Activated gamma-delta T cell treated with Interleukin-2 at 50 U/mL for 16 hours (primary cell): ENCODE data around the gene CCDC88A.
"Not testable (repeated sequence)": the region's sequence is repeated elsewhere in the genome, so short reads cannot be mapped to it uniquely, and the experiment has no call there.

Experiments
- DNase-seq: peaks from one replicate; pipeline ENCODE4 v3.0.0-alpha.2; 2020

Gene CCDC88A, protein sequence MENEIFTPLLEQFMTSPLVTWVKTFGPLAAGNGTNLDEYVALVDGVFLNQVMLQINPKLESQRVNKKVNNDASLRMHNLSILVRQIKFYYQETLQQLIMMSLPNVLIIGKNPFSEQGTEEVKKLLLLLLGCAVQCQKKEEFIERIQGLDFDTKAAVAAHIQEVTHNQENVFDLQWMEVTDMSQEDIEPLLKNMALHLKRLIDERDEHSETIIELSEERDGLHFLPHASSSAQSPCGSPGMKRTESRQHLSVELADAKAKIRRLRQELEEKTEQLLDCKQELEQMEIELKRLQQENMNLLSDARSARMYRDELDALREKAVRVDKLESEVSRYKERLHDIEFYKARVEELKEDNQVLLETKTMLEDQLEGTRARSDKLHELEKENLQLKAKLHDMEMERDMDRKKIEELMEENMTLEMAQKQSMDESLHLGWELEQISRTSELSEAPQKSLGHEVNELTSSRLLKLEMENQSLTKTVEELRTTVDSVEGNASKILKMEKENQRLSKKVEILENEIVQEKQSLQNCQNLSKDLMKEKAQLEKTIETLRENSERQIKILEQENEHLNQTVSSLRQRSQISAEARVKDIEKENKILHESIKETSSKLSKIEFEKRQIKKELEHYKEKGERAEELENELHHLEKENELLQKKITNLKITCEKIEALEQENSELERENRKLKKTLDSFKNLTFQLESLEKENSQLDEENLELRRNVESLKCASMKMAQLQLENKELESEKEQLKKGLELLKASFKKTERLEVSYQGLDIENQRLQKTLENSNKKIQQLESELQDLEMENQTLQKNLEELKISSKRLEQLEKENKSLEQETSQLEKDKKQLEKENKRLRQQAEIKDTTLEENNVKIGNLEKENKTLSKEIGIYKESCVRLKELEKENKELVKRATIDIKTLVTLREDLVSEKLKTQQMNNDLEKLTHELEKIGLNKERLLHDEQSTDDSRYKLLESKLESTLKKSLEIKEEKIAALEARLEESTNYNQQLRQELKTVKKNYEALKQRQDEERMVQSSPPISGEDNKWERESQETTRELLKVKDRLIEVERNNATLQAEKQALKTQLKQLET (N-terminal part only)

DNA sequence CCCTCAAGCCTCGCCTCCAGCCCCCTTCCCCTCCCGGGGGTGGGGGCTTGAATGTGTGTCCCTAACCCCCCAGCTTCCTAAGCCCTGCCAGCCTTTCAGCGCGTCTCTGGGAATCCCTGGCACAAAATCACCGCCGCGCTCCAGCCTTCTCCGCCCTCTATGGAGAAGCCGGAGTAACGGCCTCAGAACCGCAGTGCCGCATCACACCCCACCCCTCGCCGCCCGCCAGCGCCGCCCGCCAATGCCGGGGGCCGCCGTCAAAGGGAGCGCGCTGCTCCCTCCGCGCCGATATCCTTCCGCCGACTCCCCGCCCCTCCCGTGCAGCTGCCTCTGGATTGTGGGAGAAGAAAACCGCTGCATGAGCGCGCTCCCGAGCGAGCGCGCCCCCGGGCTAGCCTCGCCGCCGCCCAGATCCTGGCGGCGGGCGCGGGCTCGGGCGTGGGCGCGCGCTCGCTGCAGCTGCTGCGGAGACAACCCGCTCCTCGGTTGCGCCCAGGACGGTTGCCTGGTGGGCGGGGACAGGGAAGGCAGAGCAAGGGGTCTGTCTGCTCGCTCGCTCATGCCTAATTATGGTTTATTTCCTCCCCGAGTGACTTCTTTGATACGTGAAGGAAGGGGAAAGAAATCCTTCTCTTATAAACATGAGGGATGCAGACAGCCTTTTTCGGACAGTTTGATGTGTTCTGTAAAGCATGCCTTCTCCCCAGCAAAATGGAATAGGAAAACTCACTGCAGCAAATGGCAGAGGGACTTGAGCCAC lies at the start of gene CCDC88A:
CCDC88A (minus strand) TSS at position 178 of the 760 bp plus-strand sequence. CDS start 777 bp downstream, outside the sequence.
- DNase-seq = peak; percentile 81

DNA sequence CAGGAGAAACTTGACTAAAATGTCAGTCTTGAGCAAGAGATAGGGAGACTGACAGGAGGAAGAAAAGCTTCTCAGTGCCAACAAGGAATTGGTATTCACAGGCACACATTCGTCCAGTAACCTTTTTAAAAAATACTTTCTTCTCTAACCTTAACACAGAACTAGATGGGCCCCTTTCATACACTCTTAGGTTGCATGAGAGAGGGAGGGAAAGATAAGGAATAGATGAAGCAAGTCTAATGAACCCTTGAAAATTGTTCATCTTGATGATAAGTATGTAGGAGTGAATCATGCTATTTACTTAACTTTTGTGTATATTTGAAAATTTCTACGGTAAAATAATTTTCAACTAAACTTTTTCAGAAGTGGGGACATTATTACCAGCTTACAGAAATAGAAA lies 42.0 kb upstream of the CCDC88A start:
- no peak for DNase-seq

DNA sequence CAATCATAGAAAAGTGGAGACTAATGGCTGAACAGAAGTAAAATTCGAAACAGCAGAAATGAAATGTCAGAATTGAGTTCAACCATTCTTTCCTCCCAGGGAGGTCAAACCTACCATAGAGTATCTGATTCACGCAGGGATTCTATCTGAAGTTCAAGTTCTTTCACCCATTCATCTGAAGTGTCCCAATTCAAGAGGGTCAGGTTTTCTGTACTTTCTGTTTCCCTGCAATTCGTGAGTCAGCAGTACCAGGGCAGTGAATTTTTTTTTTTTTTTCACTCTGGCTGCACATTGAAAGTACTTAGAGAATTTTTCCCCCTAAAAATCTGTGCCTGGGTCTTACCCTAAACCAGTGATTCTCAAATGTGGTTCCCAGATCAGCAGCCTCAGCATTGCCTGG lies 40.9 kb upstream of the CCDC88A start:
- DNase-seq = no peak

DNA sequence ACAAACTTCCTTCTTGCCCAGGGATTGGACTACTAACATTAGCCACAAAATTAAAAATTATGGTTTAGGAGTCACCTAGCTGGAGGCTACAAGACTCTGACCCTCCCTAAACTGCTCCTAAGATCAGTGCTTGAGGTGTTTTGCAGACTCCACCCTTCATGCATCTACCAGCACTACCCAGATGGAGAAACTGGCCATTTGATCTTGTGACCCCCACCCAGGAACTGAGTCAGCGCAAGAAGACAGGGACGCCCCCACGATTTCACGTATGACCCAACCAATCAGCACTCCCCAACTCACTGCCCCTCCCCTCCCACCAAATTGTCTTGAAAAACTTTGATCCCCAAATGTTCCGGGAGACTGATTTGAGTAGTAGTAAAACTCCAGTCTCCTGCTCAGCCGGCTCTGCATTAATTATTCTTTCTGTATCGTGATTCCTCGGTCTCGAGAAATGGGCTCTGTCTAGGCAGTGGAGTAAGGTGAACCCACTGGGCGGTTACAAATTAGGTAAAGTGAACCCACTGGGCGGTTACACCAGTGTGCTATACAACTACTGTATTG lies 40.1 kb upstream of the CCDC88A start:
- DNase-seq = no peak

DNA sequence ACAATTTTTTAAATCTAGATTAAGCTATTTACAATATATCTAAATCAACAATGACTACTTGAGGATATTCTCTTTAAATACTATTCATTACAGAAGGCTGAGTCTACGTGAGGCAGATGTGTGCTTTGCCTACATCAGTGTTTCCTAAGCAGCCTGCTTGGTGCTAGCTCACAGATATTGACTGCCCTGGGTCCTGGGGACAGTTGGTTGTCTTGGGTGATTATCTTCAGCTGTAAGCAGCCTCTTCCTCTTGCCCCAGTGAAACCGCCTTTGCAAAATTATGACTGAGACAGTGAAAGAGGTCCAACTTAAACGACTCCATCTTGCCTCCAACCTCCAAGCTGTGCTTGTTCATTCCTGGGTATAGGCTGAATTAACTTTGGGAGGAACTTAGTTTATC lies 39.6 kb upstream of the CCDC88A start:
- DNase-seq = no peak

DNA sequence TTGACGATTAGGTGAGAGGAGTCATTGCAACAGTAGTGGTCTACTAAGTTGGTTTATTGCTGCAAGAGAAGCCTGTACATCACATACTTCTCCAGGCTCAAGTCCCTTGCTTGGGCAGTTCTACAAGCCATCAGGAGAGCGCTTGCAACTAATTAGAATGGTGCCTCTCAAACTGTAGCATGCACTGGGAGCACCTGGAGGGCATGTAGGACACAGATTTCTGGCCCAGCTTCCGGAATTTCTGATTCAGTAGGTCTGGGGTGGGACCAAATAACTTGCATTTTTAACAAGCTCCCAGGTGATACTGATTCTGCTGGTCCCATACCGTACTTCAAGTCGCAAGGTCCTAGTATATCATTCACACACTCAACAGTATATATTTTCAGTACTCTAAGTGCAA lies 34.5 kb upstream of the CCDC88A start:
- no peak for DNase-seq

DNA sequence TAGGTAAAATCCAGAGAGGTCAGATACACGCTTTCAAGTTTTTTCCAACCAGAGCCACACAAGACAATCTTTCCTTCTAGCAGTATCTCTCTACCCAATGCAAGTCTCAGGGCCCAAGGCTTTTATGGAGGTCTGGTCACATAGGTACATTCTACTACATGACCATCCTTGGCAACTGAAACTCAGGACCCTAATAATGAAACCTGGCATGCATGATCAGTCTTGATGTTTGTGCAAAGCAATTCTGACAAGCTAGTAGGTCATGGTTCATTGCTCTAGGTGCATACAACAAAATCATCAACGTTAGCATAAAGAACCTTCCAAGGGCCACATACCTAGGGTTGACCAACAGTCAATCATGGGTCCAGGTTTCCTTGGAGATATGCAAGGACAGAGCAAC lies 33.2 kb upstream of the CCDC88A start:
- no peak for DNase-seq

DNA sequence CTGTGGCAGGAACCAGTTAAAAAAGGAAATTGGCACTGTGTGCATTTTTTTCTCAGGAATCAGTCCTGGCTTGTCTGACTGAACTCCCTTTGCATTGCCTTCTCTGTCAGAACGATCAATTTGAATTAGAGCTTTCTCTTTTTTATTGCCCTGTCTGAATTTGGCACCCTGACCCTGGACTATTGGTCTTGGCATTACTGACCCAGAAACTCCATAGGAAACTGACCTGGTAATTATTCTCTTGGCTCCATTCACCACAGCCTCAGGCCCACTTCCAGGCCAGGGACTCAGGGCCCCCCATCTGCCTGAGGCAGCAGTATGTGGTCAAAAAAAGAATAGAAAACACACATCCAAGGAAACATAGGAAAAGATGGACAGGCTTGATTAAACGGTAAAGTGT lies 32.0 kb upstream of the CCDC88A start:
- no peak for DNase-seq

DNA sequence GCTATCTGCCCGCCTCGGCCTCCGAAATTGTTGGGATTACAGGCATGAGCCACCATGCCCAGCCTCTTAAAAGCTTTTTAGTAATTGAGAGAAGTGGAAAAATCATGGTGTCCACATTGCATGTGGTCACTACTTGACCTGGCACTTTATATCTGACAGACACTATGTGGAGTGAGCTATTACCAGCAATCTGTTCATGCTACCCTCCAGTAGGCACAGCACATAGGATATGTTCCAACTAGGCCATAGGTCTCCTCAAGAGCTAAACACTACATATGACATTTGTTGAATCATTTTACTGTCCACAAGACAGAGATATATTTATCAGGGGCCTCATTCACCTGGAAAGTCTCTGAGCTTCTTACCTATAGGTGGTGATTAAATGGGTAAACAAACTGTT lies 30.4 kb upstream of the CCDC88A start:
- DNase-seq = not testable (repeated sequence)

DNA sequence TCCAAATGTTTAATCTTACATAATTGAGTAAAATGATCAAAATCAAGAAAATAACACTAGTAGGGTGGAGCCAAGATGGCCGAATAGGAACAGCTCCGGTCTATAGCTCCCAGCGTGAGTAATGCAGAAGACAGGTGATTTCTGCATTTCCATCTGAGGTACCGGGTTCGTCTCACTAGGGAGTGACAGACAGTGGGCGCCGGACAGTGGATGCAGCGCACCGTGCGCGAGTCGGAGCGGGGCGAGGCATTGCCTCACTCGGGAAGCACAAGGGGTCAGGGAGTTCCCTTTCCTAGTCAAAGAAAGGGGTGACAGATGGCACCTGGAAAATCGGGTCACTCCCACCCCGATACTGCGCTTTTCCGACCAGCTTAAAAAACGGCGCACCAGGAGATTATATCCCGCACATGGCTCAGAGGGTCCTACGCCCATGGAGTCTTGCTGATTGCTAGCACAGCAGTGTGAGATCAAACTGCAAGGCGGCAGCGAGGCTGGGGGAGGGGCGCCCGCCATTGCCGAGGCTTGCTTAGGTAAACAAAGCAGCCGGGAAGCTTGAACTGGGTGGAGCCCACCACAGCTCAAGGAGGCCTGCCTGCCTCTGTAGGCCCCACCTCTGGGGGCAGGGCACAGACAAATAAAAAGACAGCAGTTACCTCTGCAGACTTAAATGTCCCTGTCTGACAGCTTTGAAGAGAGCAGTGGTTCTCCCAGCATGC lies 22.5 kb upstream of the CCDC88A start:
- DNase-seq = not testable (repeated sequence)

DNA sequence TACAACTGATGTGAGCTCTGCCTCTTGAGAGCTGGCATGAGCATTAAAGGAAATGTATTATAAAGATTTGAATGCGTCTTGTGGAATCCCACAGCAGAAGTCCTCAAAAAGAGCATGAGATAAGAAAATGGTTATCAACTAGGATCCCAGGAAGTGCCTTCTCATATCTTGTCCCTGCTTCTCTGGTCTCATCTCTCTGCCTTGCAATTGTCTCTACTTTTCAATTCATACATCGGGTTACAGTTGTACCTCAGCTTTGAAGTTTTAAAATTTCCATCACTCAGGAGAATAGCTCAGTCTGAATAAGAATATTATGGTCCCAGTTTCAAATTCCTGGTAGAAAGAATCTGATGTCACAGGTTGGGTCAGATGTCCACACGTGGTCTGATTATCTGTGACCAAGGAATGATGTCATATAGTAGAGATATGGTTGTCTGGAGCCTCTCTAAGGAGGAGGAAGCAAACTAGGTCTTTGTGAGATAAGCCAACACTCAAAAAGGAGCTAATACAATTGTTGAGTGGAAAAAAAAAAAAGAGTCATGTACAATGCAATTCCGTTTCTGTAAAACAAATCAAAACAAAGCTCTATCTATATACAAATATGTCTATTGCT lies 21.7 kb upstream of the CCDC88A start:
- DNase-seq = no peak

DNA sequence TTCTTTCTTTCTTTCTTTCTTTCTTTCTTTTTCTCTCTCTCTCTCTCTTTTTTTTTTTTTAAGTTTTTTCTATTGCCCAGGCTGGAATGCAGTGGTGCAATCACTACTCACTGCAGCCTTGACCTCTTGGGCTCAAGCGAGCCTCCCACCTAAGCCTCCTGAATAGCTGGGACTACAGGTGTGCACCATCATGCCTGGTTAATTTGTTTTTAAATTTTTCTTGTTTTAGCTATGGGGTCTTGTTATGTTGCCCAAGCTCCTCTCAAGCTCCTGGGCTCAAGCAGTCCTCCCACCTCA lies 19.4 kb upstream of the CCDC88A start:
- DNase-seq = no peak

DNA sequence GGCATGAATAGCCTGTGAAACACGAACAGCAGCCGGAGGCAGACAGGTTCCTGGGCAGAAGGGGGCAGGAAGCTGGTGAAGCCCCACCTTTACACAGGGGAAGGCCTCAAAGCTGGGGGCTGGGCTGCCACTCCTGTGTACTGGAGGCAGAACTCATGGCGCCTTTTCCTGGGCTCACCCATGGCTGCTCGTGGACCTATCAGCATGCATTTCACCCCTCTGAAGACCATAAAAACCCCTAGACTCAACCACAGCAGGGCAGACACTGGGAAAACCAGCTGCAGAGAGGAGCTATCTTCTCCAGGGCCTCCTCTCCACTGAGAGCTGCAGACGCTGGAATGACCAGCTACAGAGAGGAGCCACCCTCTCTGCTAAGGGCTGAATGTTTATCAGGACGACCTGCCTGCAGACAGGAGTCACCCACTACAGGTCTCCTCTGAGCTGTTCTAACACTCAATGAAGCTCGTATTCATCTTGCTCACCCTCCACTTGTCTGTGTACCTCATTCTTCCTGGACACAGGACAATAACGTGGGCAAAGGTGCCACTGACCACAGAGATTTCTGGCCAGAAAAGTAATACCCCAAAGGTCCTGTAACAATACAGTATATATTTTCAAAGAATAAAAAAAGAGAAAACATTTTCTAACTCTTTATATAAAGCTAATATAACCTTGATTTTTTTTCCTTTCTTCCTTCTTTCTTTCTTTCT lies 18.9 kb upstream of the CCDC88A start:
- DNase-seq = no peak

DNA sequence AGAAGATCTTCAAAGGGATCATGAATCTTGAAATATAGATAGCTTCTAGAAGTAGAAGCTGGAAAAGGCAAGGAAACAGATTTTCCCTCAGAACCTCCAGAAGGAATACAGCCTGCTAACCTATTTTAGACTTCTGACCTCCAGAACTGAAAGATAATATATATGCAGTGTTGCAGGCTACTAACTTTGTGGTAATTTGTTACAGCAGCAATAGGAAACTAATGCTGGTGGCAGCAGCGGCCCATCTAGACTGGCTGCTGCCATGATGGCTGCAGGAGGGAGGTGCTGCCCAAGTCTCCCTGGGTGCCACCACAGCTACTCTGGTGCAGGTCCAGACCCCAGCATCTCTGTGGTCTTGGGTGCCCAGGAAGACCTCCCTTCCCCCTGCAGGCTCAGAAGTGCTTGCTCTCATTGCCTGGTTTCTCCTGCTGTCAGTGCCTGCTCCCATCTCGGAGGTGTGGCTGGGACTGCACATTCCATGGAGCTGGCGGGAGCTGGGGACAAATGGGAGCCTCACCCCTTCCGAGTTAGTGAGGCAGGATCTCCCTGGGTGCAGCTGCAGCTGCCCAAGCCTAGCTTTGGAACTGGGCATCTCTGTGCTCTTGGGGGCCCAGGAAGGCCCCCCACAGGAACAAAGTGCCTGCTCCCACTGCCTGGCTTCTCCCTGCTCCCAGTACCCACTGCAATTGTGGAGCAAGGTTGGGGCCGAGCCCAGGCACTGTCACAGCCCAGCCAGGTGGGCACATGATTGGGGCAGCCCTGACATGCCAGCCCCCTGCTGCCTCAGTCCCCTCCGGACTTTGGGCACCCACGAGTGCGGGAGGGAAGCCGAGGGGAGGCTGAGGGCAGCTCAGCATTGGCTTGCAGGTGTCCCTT lies 18.1 kb upstream of the CCDC88A start:
- no peak for DNase-seq

DNA sequence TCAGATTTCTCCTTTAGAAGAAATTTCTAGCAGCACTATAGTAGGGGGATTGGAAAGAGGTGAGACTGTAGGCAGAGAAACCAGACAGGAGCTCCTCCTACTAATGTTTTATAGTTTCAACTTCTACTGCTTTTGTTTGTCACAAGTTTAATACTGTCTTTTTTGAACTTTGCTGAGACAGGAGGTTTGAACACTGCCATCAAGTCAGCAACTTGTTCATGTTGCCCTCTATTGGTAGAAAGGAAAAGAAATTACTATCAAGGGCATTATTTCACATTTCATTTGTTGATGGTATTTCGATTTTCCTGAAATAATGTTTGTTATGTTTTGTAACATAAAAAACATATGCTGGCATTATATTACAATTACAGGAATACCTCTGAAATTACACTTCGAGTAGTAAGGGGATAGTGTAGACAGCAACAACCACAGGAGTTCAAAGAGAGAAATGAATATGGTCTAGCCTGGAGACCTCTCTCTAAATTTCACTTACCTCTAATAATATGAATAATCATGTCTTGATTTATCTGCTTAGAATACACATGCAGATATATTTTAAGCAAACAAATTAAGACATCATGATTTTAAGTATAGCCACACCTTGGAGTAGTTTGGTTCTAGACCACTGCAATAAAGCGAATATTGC lies 12.4 kb upstream of the CCDC88A start:
- DNase-seq = no peak

DNA sequence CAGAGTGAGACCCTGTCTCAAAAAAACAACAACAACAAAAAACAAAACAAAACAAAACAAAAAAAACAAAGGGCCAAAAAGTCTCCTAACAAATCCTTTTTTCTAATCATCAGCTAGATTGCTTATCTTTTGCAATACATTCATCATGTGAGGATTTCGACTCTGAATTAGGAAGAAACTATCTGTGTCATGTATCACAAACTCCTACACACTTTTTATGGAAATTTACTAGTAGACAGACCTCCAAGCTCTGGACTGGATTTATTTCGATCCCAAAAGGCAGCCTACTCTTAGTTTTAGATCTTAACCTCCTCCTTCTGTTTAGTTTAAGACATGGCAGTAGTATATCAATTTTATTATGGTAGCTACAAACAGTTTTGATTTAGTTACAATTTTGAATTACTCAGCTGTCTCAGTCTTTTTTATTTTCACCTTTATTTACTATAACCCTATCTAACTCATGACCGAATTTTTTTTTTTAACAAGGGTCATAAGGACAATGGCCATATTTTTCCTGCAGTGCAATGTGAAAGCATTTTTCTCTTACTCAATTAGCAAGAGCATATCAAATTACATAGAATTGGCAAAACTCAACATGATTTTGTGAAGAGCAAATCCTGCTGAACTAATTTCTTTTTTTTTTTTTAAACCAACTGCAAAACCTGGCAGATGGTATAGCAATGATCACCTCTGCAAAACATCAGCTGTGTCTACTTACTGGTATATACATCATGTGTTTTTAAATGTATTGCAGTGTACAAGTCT lies 10.7 kb upstream of the CCDC88A start:
- no peak for DNase-seq

DNA sequence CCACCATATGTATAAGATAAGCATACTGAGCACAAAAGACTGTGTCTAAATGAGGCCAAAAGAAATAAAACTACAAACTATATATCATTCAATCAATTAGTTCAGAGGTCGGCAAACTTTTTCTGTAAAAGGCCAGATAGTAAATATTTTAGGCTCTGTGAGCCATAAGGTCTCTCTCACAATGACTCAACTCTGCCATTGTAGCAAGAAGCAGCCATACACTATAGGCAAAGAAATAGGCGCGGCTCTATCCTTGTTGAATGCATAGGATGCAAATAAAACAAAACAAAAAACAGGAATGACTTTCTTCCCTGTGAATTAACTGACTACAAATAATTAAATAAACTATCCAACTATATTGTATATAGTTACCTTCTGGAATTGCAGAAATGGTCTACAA lies 8.6 kb upstream of the CCDC88A start:
- no peak for DNase-seq

DNA sequence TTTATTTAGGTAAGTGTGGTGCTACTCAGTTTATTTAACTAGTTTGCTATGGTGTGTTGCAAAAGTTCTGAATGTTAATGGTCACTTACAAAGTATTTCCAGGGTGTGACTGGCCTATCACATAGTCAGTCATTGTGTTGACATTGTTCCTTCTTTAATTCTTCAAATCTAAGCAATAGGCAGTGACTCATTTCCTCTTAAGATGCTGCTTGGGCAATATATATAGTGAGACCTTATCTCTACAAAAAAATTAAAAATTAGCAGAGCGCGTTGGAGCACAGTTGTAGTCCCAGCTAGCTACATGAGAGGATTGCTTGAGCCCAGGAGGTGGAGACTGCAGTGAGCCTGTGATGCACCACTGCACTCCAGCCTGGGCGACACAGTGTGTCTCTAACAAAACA lies 5.8 kb upstream of the CCDC88A start:
- DNase-seq = no peak
